ENCODE results near the gene ANKS4B.
"Not testable (repeated sequence)": the region's sequence is repeated elsewhere in the genome, so short reads cannot be mapped to it uniquely, and the experiment has no call there.

The ANKS4B gene

DNA sequence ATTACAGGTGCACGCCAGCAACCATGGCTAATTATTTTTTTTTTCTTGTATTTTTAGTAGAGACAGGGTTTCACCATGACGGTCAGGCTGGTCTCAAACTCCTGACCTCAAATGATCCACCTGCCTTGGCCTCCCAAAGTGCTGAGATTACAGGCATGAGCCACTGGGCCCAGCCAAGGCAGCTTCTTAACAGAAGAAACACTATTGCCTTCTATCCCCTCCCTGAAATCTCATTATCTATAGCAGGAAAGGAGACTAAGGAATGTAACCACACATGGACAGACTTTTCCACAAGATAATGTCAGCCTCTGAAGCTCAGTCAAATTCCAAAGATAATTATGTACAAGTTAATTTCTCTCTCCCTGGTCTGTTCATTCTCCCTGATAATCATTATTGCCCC is 16.4 kb upstream of the ANKS4B start:
- in situ Hi-C loops (cut with MboI; ENCODE audit: low sequenced_read_pairs) = no loop called here

- in situ Hi-C loops (cut with MboI; ENCODE audit: low sequenced_read_pairs) = no loop called here
Observed at GRCh38 chr16:21218153-21218552, 15.3 kb upstream of the ANKS4B start.

DNA sequence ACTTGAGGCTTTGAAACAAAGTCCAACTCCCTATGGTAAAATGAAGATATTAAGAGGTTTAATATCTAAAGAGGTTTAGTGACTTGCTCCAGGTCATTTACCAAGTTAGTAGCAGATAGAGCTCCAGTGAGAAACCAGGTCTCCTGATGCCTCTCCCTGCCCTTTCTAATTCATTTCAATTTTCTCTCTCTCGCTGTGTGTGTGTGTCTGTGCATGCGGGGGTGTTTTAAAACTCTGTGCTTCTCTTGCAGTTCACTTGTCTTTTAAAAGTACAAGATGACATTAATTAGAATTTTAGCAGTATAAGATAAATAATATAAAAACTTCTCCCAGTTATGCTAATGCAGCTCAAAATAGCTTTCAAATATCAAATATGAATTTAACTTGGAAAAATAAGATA is 13.9 kb upstream of the ANKS4B start:
- in situ Hi-C loops (cut with MboI; ENCODE audit: low sequenced_read_pairs) = no loop called here

DNA sequence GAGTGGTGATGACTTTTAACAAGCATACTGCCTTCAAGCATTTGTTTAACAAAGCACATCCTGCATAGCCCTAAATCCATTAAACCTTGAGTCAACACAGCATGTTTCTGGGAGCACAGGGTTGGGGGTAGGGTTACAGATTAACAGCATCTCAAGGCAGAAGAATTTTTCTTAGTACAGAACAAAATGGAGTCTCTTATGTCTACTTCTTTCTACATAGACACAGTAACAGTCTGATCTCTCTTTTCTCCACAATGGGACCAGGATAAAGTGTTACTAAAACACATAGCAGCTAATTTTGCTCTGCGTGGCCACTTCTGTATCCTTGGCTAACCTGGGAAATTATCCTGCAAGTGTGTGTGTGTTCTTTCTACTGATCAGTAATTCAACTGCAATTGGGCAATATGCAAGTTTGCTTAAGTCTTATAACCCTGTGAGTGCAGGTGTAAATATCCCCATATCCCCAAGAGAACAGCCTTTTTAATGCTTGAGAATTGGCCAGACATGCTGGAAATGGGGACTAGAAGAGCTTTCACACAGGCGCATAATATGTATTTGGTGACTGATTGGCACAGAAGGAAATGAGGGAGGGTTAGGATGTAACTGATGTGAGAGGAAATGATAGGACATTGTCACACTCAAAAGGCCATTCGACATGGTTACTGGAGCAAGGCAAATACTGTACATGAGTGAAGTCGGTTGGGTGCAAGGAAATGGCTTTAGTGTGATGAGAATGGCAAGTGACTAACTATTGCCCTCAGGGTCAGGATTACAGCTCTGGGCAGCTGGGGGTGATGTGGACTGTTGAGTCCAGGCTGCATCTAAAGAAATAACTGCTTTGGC is 10.8 kb upstream of the ANKS4B start:
- in situ Hi-C loops (cut with MboI; ENCODE audit: low sequenced_read_pairs) = no loop called here

GRCh38 chr16:21223787-21224186 is 9.7 kb upstream of the ANKS4B start:
- in situ Hi-C loops (cut with MboI; ENCODE audit: low sequenced_read_pairs) = no loop called here

- in situ Hi-C loops (cut with MboI; ENCODE audit: low sequenced_read_pairs) = no loop called here
Observed at GRCh38 chr16:21224800-21225199, 8.7 kb upstream of the ANKS4B start.

DNA sequence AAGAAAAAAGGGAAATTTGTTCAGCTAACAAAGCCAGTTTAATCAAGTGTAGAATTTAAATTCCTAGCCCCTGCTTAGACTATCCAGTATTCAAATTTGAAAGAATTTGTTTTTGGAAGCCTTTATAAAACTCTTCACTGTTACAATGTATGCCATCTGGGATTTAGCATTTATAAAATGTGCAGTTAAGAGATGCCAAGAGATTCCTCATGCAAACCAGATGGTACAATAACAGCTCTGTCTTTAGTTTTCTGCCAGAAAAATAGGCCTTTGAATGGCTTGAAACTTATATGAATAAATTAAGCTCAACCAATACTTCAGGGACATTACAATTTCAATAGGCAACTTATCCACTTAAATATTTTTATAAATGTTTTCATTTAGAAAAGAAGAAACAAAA is 6.8 kb upstream of the ANKS4B start:
- in situ Hi-C loops (cut with MboI; ENCODE audit: low sequenced_read_pairs) = no loop called here

- in situ Hi-C loops (cut with MboI; ENCODE audit: low sequenced_read_pairs) = no loop called here
Observed at GRCh38 chr16:21227866-21228265, 5.6 kb upstream of the ANKS4B start.

- in situ Hi-C loops (cut with MboI; ENCODE audit: low sequenced_read_pairs) = no loop called here
Observed at GRCh38 chr16:21228361-21228872, 5.1 kb upstream of the ANKS4B start.

- in situ Hi-C loops (cut with MboI; ENCODE audit: low sequenced_read_pairs) = no loop called here
Observed at GRCh38 chr16:21233045-21233520, 416 bp upstream of the ANKS4B start.

- in situ Hi-C loops (cut with MboI; ENCODE audit: low sequenced_read_pairs) = no loop called here
Observed at GRCh38 chr16:21235199-21235585, 1.7 kb downstream of the ANKS4B start.

DNA sequence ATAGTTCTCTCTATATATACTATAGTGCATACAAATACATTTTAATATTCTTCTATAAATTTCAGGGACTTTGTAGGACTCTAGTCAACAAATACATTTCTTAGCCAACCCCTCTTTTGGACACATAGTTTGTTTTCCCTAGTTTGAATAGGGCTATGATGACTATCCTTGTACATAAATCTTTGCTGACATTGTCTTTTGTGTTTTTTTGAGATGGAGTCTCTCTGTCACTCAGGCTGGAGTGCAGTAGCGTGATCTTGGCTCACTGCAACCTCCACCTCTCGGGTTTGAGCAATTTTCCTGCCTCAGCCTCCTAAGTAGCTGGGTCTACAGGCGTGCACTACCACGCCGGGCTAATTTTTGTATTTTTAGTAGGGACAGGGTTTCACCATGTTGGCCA is 3.3 kb downstream of the ANKS4B start:
- in situ Hi-C loops (cut with MboI; ENCODE audit: low sequenced_read_pairs) = no loop called here

GRCh38 chr16:21239646-21240045 is 6.1 kb downstream of the ANKS4B start:
- in situ Hi-C loops (cut with MboI; ENCODE audit: low sequenced_read_pairs) = no loop called here

- in situ Hi-C loops (cut with MboI; ENCODE audit: low sequenced_read_pairs) = no loop called here
Observed at GRCh38 chr16:21242756-21243155, 9.3 kb downstream of the ANKS4B start.

DNA sequence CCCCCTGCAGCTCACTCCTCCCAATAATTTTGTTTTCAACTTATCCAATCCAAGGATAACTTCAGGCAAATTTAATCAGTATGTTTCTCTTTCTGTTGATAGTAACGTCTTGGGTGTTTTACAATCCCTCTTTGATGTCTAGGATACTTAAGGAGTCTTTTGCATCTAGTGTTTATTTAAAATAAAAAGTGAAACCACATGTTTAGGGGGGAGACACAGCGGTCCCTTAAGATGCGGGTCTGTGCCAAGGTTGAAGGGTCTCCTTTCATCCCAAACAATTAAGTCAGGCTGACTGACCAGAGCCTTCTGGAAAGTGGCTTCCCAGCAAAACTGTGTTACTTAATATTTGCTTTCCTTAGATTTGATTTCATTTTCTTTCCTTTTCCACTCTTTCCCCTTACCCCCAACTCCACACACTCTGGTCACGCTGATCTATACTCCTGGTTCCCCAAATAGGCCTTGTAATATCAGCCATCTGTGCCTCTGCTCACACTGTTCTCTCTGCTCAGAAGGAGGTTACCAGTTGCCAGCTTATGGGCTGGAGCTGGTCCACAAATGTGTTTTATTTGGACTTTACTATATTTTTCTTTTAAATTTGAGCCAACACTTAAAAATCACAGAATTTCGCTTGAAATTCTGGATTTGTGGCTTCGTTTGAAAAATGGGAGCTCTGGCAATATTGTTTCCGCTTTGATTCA is 11.2 kb downstream of the ANKS4B start:
- in situ Hi-C loops (cut with MboI; ENCODE audit: low sequenced_read_pairs) = no loop called here

GRCh38 chr16:21248179-21248578 is 14.7 kb downstream of the ANKS4B start:
- in situ Hi-C loops (cut with MboI; ENCODE audit: low sequenced_read_pairs) = not testable (repeated sequence)

DNA sequence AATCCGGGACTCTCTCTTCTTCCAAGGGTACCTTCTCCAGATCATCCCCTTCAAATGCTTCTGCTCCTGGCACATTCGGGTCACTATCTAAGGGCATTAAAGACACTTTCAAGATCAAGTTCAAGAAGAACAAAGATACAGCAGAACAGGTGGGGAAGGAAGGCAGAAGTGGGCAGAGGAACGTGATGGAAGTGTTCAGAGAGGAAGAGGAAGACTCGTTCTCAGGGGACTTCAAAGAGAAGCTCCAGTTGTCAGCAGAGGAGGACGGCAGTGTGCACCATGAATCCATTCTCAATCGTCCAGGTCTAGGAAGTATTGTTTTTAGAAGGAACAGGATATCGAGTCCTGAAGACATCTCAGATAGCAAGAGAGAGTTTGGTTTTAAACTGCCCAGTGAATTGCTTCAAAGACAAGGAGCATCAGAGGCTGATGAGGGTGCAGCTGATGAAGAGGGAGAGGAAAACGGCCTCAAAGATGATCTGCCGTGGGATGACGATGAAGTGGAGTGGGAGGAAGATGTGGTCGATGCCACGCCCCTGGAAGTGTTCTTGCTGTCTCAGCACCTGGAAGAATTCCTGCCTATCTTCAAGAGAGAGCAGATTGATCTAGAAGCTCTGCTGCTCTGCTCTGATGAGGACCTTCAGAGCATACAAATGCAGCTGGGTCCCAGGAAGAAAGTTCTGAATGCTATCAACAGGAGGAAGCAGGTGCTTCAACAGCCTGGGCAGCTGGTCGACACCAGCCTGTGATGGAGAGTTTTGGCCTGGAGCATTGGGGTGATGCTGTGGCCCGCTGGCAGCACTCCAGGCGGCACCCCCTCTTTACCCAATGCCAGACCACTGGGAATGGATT is 16.8 kb downstream of the ANKS4B start:
- in situ Hi-C loops (cut with MboI; ENCODE audit: low sequenced_read_pairs) = no loop called here

DNA sequence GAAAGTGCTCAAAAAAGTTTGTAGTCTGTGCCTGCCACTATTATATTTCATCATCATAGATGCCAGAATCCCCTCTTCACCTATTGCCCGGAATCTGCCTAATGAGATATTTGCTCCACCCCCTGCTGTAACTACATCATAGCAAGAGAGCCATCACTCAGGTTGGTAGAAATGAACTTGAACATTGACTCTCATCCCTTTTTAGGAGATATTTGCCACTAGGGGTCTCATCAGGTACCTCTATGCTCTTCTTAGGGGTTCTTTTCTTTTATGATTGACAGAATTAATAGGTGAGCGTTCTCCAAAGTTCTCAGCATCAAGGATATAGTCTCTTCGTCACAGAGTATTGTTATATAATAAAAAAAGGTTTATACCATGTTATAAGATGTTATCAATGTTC is 20.0 kb downstream of the ANKS4B start:
- in situ Hi-C loops (cut with MboI; ENCODE audit: low sequenced_read_pairs) = no loop called here

- in situ Hi-C loops (cut with MboI; ENCODE audit: low sequenced_read_pairs) = no loop called here
Observed at GRCh38 chr16:21256636-21257035, 23.1 kb downstream of the ANKS4B start.

GRCh38 chr16:21257284-21257683 is 23.8 kb downstream of the ANKS4B start:
- in situ Hi-C loops (cut with MboI; ENCODE audit: low sequenced_read_pairs) = no loop called here
